Erythroblast (primary cell): ENCODE measurements around the gene BRD1.

ENCODE experiments used
- GATA1 ChIP-seq: IDR thresholded peaks from 2 replicates; pipeline ENCODE4 v1.6.1; 2011; ENCODE audit warnings: low read depth, mild to moderate bottlenecking, control low read depth, low read length, moderate library complexity
- POLR2A ChIP-seq: IDR thresholded peaks from 2 replicates; pipeline ENCODE4 v1.6.1; 2011; ENCODE audit warnings: mild to moderate bottlenecking, low read length

DNA sequence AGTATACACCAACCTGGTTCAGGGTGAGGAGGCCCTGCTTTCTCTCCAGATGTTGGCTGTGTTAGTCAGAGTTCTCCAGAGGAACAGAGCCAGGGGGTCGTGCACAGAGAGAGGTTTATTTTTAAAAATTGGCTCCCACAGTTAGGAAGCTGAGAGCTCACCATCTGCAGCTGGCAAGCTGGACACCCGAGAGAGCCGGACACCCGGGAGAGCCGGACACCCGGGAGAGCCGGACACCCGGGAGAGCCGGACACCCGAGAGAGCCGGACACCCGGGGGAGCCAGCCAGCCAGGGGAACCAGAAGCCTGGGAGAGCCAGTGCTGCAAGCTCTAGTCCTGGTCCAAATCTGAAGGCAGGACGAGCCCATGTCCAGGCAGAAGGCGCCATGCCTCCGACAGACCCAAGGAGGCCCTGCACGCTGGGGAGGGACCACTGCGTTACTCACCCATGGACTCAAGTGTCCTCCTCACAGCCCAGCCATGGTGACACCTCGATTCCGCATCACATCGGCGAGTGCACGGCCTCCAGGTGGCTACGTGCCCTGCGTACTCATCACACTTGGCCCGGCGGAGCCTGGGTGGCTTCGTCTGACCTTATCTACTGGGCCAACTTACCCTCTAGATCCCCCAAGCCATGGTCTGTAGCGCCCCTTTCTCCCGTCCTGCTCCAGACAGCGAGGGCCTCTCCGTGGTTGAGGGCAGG, 99.0 kb downstream of the BRD1 start:
- TF ChIP-seq POLR2A (no peak), GATA1 (no peak)
